K562 (cell line): ENCODE measurements around the gene ZFYVE26. TPM values are rescaled to one million over a fixed set of nuclear protein-coding genes. Genes with fewer than 3 reads are reported as not detected.

Experiments used
- ATF1 ChIP-seq, 2 experiments: fragments of 450-650 bp in 1 of 2; IDR thresholded peaks; 2 replicates each; pipeline ENCODE4 v1.6.1; 2016; ENCODE audit warnings: missing compliant biosample characterization in 1 of 2, missing genetic modification characterization in 1 of 2
- ATF7 ChIP-seq: fragments of 450-650 bp; IDR thresholded peaks from 2 replicates; pipeline ENCODE4 v1.7.1; 2014; ENCODE audit warnings: mild to moderate bottlenecking, moderate library complexity
- CBFB ChIP-seq: sonication (generic); formaldehyde crosslinking; IDR thresholded peaks from 2 replicates; pipeline ENCODE4 v1.4.0; 2020; ENCODE audit warnings: mild to moderate bottlenecking, missing genetic modification reagents
- DACH1 ChIP-seq: fragments of 450-650 bp; IDR thresholded peaks from 2 replicates; pipeline ENCODE4 v1.6.1; 2018; ENCODE audit not compliant: partially characterized antibody
- PPARD ChIP-seq: fragments of 250-450 bp; sonication (Bioruptor Pico); IDR thresholded peaks from 2 replicates; pipeline ENCODE4 v1.8.0; 2022; ENCODE audit warnings: inconsistent platforms, mild to moderate bottlenecking, moderate library complexity
- RB1 ChIP-seq: fragments of 450-650 bp; IDR thresholded peaks from 2 replicates; pipeline ENCODE4 v1.6.1; 2017; ENCODE audit warnings: low read depth, mild to moderate bottlenecking
- RBBP5 ChIP-seq: fragments of 200-600 bp; sonication (generic); IDR thresholded peaks from 2 replicates; pipeline ENCODE4 v1.6.1; 2012; ENCODE audit warnings: borderline replicate concordance, mild to moderate bottlenecking, low read length, control low read depth, inconsistent platforms; ENCODE audit not compliant: insufficient read depth, poor library complexity, severe bottlenecking
- TOE1 ChIP-seq, 2 experiments: fragments of 450-650 bp in 1 of 2; sonication (generic) in 1 of 2; formaldehyde crosslinking in 1 of 2; IDR thresholded peaks; 2 replicates each; pipeline versions ENCODE4 v1.7.1 to v1.8.0; 2016 to 2022; ENCODE audit warnings: borderline replicate concordance in 2 of 2, mild to moderate bottlenecking in 2 of 2, antibody characterized with exemption in 1 of 2, inconsistent platforms in 1 of 2, low read depth in 1 of 2, missing genetic modification reagents in 1 of 2, moderate library complexity in 1 of 2
- ZNF121 ChIP-seq: sonication (generic); formaldehyde crosslinking; conservative IDR thresholded peaks from 2 replicates; pipeline ENCODE4 v1.8.0; 2022; ENCODE audit warnings: missing genetic modification reagents
- ZNF24 ChIP-seq: fragments of 450-650 bp; IDR thresholded peaks from 2 replicates; pipeline ENCODE4 v1.6.1; 2016
- ZNF436 ChIP-seq: fragments of 250-450, 450-650 bp; sonication (Bioruptor Pico); formaldehyde crosslinking; IDR thresholded peaks from 2 replicates; pipeline ENCODE4 v1.7.0; 2020; ENCODE audit warnings: mild to moderate bottlenecking
- polyA plus RNA-seq, 8 experiments: library from polyadenylated mRNA; depleted of rRNA in 4 of 8; stranded (reverse) in 5 of 8; unstranded in 3 of 8; fragments of >200 nt; fragmentation: Nextera tagmentation in 2 of 8; fragmentation: Illumina TruSeq in 1 of 8; extraction: Ambion mirVana in 2 of 8; extraction: Trizol in 1 of 8; gene quantifications; 2 replicates each; pipeline versions ENCODE4 v1.2.1 to v1.2.3, GENCODE V29; 2011 to 2014; ENCODE audit warnings: inconsistent platforms in 1 of 8, missing spikeins in 1 of 8
- total RNA-seq, 7 experiments: library from RNA; depleted of rRNA in 6 of 7; stranded (reverse); fragments of >200 nt in 6 of 7; fragmentation: Illumina TruSeq in 2 of 7; extraction: Trizol in 2 of 7; gene quantifications; 2 replicates each; pipeline versions ENCODE4 v1.2.1 to v1.2.3, GENCODE V29; 2011 to 2021; ENCODE audit warnings: low replicate concordance in 1 of 7
- TF ChIP-seq, protein P1 (sequence below): fragments of 250-450 bp; sonication (Bioruptor Pico); IDR thresholded peaks from 2 replicates; pipeline ENCODE4 v1.4.0; 2020; ENCODE audit warnings: mild to moderate bottlenecking, moderate library complexity, borderline replicate concordance
- TF ChIP-seq, protein P2 (sequence below): sonication (generic); formaldehyde crosslinking; IDR thresholded peaks from 2 replicates; pipeline ENCODE4 v1.8.0; 2023; ENCODE audit warnings: missing genetic modification reagents, mild to moderate bottlenecking, borderline replicate concordance
- TF ChIP-seq, protein P3 (sequence below): conservative IDR thresholded peaks from 2 replicates; pipeline ENCODE4 v1.6.1; 2011; ENCODE audit warnings: low read depth, mild to moderate bottlenecking, low read length; ENCODE audit not compliant: control insufficient read depth
- TF ChIP-seq, protein P4 (sequence below), 2 experiments: fragments of 450-650 bp in 1 of 2; sonication (generic) in 1 of 2; formaldehyde crosslinking in 1 of 2; IDR thresholded peaks in 1 of 2; conservative IDR thresholded peaks in 1 of 2; 2 replicates each; pipeline versions ENCODE4 v1.6.1 to v1.8.1; 2016 to 2023; ENCODE audit warnings: mild to moderate bottlenecking in 2 of 2, moderate library complexity in 2 of 2, inconsistent platforms in 1 of 2, missing genetic modification reagents in 1 of 2

Gene ZFYVE26
- total and polyA plus RNA-seq, 9 of the 15 experiments (the other 6 are each of a cell fraction or from before 2014, with no cell fraction given): 0.32 to 9.1 (median 5.9) TPM

DNA sequence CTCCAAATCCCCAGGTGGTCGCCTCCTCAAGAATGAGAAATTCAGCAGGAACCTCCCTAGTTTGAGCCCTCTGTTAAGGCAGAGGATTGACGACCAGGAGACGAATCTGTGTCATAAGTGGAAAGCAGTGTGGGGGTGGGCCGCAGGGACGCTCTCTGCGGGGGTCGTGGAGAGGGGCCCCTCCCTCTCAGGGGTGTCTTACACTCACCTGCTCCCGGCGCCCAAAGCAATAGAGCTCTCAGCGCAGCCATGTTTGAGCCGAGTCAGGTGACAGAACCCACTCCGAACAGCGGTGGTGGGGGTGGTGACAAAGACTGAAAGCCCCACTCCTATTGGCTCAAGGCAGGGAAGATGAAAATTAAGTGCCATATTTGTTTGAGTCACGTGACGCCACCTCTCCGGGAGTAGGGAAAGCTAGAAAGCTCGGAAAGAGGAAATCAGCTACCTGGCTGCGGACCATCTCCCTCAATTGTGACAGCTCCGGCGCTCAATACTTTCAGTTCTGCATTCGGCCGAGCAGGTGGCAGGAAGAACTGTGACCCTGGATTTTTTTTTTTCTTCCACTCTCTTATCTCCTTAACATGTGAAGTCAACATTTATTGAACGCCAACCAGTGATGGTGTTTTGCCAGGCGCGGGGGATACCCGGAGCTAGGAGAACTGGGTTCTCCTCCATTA, at the start of gene ZFYVE26 (continued):
- TF ChIP-seq, protein P1, sequence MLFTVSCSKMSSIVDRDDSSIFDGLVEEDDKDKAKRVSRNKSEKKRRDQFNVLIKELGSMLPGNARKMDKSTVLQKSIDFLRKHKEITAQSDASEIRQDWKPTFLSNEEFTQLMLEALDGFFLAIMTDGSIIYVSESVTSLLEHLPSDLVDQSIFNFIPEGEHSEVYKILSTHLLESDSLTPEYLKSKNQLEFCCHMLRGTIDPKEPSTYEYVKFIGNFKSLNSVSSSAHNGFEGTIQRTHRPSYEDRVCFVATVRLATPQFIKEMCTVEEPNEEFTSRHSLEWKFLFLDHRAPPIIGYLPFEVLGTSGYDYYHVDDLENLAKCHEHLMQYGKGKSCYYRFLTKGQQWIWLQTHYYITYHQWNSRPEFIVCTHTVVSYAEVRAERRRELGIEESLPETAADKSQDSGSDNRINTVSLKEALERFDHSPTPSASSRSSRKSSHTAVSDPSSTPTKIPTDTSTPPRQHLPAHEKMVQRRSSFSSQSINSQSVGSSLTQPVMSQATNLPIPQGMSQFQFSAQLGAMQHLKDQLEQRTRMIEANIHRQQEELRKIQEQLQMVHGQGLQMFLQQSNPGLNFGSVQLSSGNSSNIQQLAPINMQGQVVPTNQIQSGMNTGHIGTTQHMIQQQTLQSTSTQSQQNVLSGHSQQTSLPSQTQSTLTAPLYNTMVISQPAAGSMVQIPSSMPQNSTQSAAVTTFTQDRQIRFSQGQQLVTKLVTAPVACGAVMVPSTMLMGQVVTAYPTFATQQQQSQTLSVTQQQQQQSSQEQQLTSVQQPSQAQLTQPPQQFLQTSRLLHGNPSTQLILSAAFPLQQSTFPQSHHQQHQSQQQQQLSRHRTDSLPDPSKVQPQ (CRISPR knock-in tag): no peak
- TF ChIP-seq DACH1: peak; percentile 13
- no peak for TF ChIP-seq ZNF121 (CRISPR knock-in tag)
- TF ChIP-seq, protein P2, sequence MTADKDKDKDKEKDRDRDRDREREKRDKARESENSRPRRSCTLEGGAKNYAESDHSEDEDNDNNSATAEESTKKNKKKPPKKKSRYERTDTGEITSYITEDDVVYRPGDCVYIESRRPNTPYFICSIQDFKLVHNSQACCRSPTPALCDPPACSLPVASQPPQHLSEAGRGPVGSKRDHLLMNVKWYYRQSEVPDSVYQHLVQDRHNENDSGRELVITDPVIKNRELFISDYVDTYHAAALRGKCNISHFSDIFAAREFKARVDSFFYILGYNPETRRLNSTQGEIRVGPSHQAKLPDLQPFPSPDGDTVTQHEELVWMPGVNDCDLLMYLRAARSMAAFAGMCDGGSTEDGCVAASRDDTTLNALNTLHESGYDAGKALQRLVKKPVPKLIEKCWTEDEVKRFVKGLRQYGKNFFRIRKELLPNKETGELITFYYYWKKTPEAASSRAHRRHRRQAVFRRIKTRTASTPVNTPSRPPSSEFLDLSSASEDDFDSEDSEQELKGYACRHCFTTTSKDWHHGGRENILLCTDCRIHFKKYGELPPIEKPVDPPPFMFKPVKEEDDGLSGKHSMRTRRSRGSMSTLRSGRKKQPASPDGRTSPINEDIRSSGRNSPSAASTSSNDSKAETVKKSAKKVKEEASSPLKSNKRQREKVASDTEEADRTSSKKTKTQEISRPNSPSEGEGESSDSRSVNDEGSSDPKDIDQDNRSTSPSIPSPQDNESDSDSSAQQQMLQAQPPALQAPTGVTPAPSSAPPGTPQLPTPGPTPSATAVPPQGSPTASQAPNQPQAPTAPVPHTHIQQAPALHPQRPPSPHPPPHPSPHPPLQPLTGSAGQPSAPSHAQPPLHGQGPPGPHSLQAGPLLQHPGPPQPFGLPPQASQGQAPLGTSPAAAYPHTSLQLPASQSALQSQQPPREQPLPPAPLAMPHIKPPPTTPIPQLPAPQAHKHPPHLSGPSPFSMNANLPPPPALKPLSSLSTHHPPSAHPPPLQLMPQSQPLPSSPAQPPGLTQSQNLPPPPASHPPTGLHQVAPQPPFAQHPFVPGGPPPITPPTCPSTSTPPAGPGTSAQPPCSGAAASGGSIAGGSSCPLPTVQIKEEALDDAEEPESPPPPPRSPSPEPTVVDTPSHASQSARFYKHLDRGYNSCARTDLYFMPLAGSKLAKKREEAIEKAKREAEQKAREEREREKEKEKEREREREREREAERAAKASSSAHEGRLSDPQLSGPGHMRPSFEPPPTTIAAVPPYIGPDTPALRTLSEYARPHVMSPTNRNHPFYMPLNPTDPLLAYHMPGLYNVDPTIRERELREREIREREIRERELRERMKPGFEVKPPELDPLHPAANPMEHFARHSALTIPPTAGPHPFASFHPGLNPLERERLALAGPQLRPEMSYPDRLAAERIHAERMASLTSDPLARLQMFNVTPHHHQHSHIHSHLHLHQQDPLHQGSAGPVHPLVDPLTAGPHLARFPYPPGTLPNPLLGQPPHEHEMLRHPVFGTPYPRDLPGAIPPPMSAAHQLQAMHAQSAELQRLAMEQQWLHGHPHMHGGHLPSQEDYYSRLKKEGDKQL (CRISPR knock-in tag): no peak
- no peak for TF ChIP-seq RB1
- no peak for TF ChIP-seq ATF1 (CRISPR knock-in tag; IDR thresholded peaks at IDR 0.05)
- TF ChIP-seq ATF1 (tag; IDR thresholded peaks at IDR 0.05): peak; percentile 71
- no peak for TF ChIP-seq ZNF24
- TF ChIP-seq ATF7: 0 out of 2 replicates have a peak, but pooled peaks have one; percentile 55
- TF ChIP-seq, protein P3, sequence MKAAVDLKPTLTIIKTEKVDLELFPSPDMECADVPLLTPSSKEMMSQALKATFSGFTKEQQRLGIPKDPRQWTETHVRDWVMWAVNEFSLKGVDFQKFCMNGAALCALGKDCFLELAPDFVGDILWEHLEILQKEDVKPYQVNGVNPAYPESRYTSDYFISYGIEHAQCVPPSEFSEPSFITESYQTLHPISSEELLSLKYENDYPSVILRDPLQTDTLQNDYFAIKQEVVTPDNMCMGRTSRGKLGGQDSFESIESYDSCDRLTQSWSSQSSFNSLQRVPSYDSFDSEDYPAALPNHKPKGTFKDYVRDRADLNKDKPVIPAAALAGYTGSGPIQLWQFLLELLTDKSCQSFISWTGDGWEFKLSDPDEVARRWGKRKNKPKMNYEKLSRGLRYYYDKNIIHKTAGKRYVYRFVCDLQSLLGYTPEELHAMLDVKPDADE: 0 out of 2 replicates have a peak, but pooled peaks have one; percentile 24
- TF ChIP-seq RBBP5: peak; percentile 59
- no peak for TF ChIP-seq ZNF436 (CRISPR knock-in tag)
- TF ChIP-seq PPARD (CRISPR knock-in tag): no peak
- TF ChIP-seq TOE1 (IDR thresholded peaks at IDR 0.05; ENCODE audit: borderline replicate concordance): peak; percentile 100
- TF ChIP-seq TOE1 (CRISPR knock-in tag; IDR thresholded peaks at IDR 0.05; ENCODE audit: borderline replicate concordance, low read depth): no peak
- no peak for TF ChIP-seq CBFB (CRISPR knock-in tag)
- TF ChIP-seq, protein P4, sequence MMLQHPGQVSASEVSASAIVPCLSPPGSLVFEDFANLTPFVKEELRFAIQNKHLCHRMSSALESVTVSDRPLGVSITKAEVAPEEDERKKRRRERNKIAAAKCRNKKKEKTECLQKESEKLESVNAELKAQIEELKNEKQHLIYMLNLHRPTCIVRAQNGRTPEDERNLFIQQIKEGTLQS (IDR thresholded peaks at IDR 0.05): peak; percentile 23; the same call in 1 of the 2 replicates
- TF ChIP-seq, protein P4 (CRISPR knock-in tag; conservative IDR thresholded peaks at IDR 0.05): no peak
